PFSK-1 (cell line): ENCODE measurements around the gene MPPE1.

Experiments
- REST ChIP-seq, 2 experiments: IDR thresholded peaks; 2 replicates each; pipeline versions ENCODE4 v1.6.1 to v1.8.0; 2011 to 2012; ENCODE audit warnings: low read depth in 2 of 2, low read length in 2 of 2, control low read depth in 1 of 2, inconsistent platforms in 1 of 2, mild to moderate bottlenecking in 1 of 2, moderate library complexity in 1 of 2; ENCODE audit not compliant: insufficient read depth in 1 of 2
- TAF1 ChIP-seq: IDR thresholded peaks from 2 replicates; pipeline ENCODE4 v1.6.1; 2012; ENCODE audit warnings: low read length, control low read depth, borderline replicate concordance; ENCODE audit not compliant: insufficient read depth

- TF ChIP-seq TAF1 (no peak), REST (IDR thresholded peaks at IDR 0.05; ENCODE audit: insufficient read depth in 1 of 2, low read depth in 2 of 2, low read length in 2 of 2) (no peak)
Observed at GRCh38 chr18:11840493-11840892, 67.6 kb downstream of the MPPE1 start.
